Effector CD4-positive, alpha-beta T cell (primary cell): ENCODE data around the gene KRT31.
"Not testable (repeated sequence)": the region's sequence is repeated elsewhere in the genome, so short reads cannot be mapped to it uniquely, and the experiment has no call there.

Experiments used
- DNase-seq: peaks from one replicate; pipeline ENCODE4 v3.0.0-alpha.2; 2020

The KRT31 gene

GRCh38 chr17:41383690-41384089, 13.7 kb downstream of the KRT31 start:
- DNase-seq, result no peak

- no peak for DNase-seq
Observed at GRCh38 chr17:41382394-41382793, 15.0 kb downstream of the KRT31 start.

- DNase-seq, result not testable (repeated sequence)
Observed at GRCh38 chr17:41381943-41382342, 15.5 kb downstream of the KRT31 start, which contains the start of gene KRT34. TSS of gene KRT34 (minus strand) at chr17:41382306. CDS start at chr17:41382246, 60 bp downstream.

GRCh38 chr17:41380091-41380490, 17.3 kb downstream of the KRT31 start:
- not testable (repeated sequence) for DNase-seq

GRCh38 chr17:41377546-41377945, 19.9 kb downstream of the KRT31 start:
- DNase-seq, result no peak

GRCh38 chr17:41369713-41370112, 27.7 kb downstream of the KRT31 start, which contains the start of gene KRT33B:
TSS of gene KRT33B (minus strand) at chr17:41369813. CDS start at chr17:41369750, 63 bp downstream.
- no peak for DNase-seq

GRCh38 chr17:41369023-41369422, 28.4 kb downstream of the KRT31 start:
- no peak for DNase-seq

GRCh38 chr17:41367426-41368075, 29.9 kb downstream of the KRT31 start:
- DNase-seq, result no peak

GRCh38 chr17:41366070-41366469, 31.3 kb downstream of the KRT31 start:
- DNase-seq, result no peak

- DNase-seq, result no peak
Observed at GRCh38 chr17:41363881-41364280, 33.5 kb downstream of the KRT31 start.

GRCh38 chr17:41360296-41360995, 37.0 kb downstream of the KRT31 start:
- no peak for DNase-seq

- DNase-seq, result no peak
Observed at GRCh38 chr17:41354536-41354935, 42.9 kb downstream of the KRT31 start.

- DNase-seq, result no peak
Observed at GRCh38 chr17:41352597-41353366, 44.6 kb downstream of the KRT31 start.

- no peak for DNase-seq
Observed at GRCh38 chr17:41351177-41351576, 46.2 kb downstream of the KRT31 start.

- not testable (repeated sequence) for DNase-seq
Observed at GRCh38 chr17:41350381-41350878, 47.0 kb downstream of the KRT31 start, which contains the start of gene KRT33A. TSS of gene KRT33A (minus strand) at chr17:41350828. CDS start at chr17:41350767, 61 bp downstream.

GRCh38 chr17:41347869-41348760, 49.3 kb downstream of the KRT31 start:
- no peak for DNase-seq

- DNase-seq, result not testable (repeated sequence)
Observed at GRCh38 chr17:41346421-41346820, 51.0 kb downstream of the KRT31 start.

GRCh38 chr17:41345992-41346391, 51.4 kb downstream of the KRT31 start:
- DNase-seq, result no peak
